H9 (cell line): ENCODE data around the gene ITM2C. TPM values are rescaled to one million over a fixed set of nuclear protein-coding genes. Genes with fewer than 3 reads are reported as not detected.

Source experiments
- DNase-seq: peaks from one replicate; pipeline ENCODE4 v3.0.0-alpha.2; 2017
- H2AFZ ChIP-seq: one replicate; pipeline ENCODE4 v1.6.1; 2013; ENCODE audit warnings: mild to moderate bottlenecking, low read length, control low read depth, moderate library complexity
- H2AK5ac ChIP-seq: 2 replicates; pipeline ENCODE4 v1.6.1; 2013; ENCODE audit warnings: low read length, control low read depth, mixed read lengths; ENCODE audit not compliant: insufficient read length
- H2BK120ac ChIP-seq: one replicate; pipeline ENCODE4 v1.6.1; 2013; ENCODE audit warnings: low read depth, mild to moderate bottlenecking, low read length, control low read depth, inconsistent platforms; ENCODE audit not compliant: poor library complexity, severe bottlenecking
- H2BK12ac ChIP-seq: 2 replicates; pipeline ENCODE4 v1.6.1; 2013; ENCODE audit warnings: low read length, control low read depth, mixed read lengths, low read depth; ENCODE audit not compliant: insufficient read length
- H2BK15ac ChIP-seq: 2 replicates; pipeline ENCODE4 v1.6.1; 2013; ENCODE audit warnings: low read depth, low read length, control low read depth
- H2BK20ac ChIP-seq: one replicate; pipeline ENCODE4 v1.6.1; 2013; ENCODE audit warnings: low read depth, mild to moderate bottlenecking, low read length, control low read depth, inconsistent platforms; ENCODE audit not compliant: poor library complexity, severe bottlenecking
- H2BK5ac ChIP-seq: 2 replicates; pipeline ENCODE4 v1.6.1; 2013; ENCODE audit warnings: low read length, control low read depth, mixed read lengths; ENCODE audit not compliant: insufficient read length
- H3K14ac ChIP-seq: 2 replicates; pipeline ENCODE4 v1.6.1; 2013; ENCODE audit warnings: low read length, control low read depth; ENCODE audit not compliant: insufficient read depth
- H3K18ac ChIP-seq: 2 replicates; pipeline ENCODE4 v1.6.1; 2013; ENCODE audit warnings: low read depth, mild to moderate bottlenecking, mixed read lengths, low read length, control low read depth; ENCODE audit not compliant: insufficient read length
- H3K23ac ChIP-seq: 2 replicates; pipeline ENCODE4 v1.6.1; 2013; ENCODE audit warnings: low read length, control low read depth, mixed read lengths, low read depth; ENCODE audit not compliant: insufficient read length
- H3K23me2 ChIP-seq: 2 replicates; pipeline ENCODE4 v1.6.1; 2013; ENCODE audit warnings: low read depth, mild to moderate bottlenecking, mixed read lengths, low read length, control low read depth; ENCODE audit not compliant: insufficient read length, poor library complexity, severe bottlenecking
- H3K27ac ChIP-seq: 2 replicates; pipeline ENCODE4 v1.5.1; 2013; ENCODE audit warnings: low read length, control low read depth, mixed read lengths, low read depth; ENCODE audit not compliant: insufficient read length
- H3K27me3 ChIP-seq: 2 replicates; pipeline ENCODE4 v1.6.1; 2013; ENCODE audit warnings: low read length, control low read depth, inconsistent platforms; ENCODE audit not compliant: insufficient read depth
- H3K4ac ChIP-seq: 2 replicates; pipeline ENCODE4 v1.6.1; 2013; ENCODE audit warnings: low read depth, mild to moderate bottlenecking, control low read depth, inconsistent platforms, low read length, moderate library complexity
- H3K4me1 ChIP-seq: 2 replicates; pipeline ENCODE4 v1.6.1; 2013; ENCODE audit warnings: low read length, control low read depth, inconsistent platforms; ENCODE audit not compliant: insufficient read depth
- H3K4me2 ChIP-seq: 2 replicates; pipeline ENCODE4 v1.6.1; 2013; ENCODE audit warnings: low read length, control low read depth, mixed read lengths; ENCODE audit not compliant: insufficient read length, insufficient read depth
- H3K56ac ChIP-seq: 2 replicates; pipeline ENCODE4 v1.6.1; 2013; ENCODE audit warnings: low read depth, mild to moderate bottlenecking, mixed read lengths, low read length, control low read depth; ENCODE audit not compliant: insufficient read length
- H3K79me1 ChIP-seq: 2 replicates; pipeline ENCODE4 v1.6.1; 2013; ENCODE audit warnings: low read depth, mild to moderate bottlenecking, moderate library complexity, low read length, control low read depth, inconsistent platforms; ENCODE audit not compliant: insufficient read depth, poor library complexity, severe bottlenecking
- H3K79me2 ChIP-seq: 2 replicates; pipeline ENCODE4 v1.6.1; 2013; ENCODE audit warnings: low read length, control low read depth, inconsistent platforms; ENCODE audit not compliant: insufficient read depth
- H3K9ac ChIP-seq: 2 replicates; pipeline ENCODE4 v1.6.1; 2013; ENCODE audit warnings: low read length, control low read depth, mixed read lengths; ENCODE audit not compliant: insufficient read length; ENCODE audit errors: extremely low read depth
- H3K9me3 ChIP-seq: one replicate; pipeline ENCODE4 v1.6.1; 2013; ENCODE audit warnings: low read depth, low read length, inconsistent platforms; ENCODE audit not compliant: control insufficient read depth
- H3T11ph ChIP-seq: one replicate; pipeline ENCODE4 v1.6.1; 2013; ENCODE audit warnings: mild to moderate bottlenecking, low read length, control low read depth, inconsistent platforms
- H4K20me1 ChIP-seq: one replicate; pipeline ENCODE4 v1.6.1; 2013; ENCODE audit not compliant: control insufficient read depth, insufficient read length, insufficient read depth
- H4K5ac ChIP-seq: 2 replicates; pipeline ENCODE4 v1.6.1; 2013; ENCODE audit warnings: low read depth, mild to moderate bottlenecking, mixed read lengths, low read length, control low read depth; ENCODE audit not compliant: insufficient read length
- H4K8ac ChIP-seq: replicated peaks from 2 replicates; pipeline ENCODE4 v1.6.1; 2013; ENCODE audit warnings: low read length, control low read depth, mixed read lengths, low read depth; ENCODE audit not compliant: insufficient read length
- H4K91ac ChIP-seq: 2 replicates; pipeline ENCODE4 v1.6.1; 2013; ENCODE audit warnings: low read depth, mild to moderate bottlenecking, moderate library complexity, mixed read lengths, low read length, control low read depth; ENCODE audit not compliant: insufficient read length
- H3K27ac Mint-ChIP-seq, 3 experiments: 2 replicates in 2 of 3; 3 replicates in 1 of 3; pipeline ENCODE4 v1.8.0; 2020 to 2021; ENCODE audit warnings: mixed read lengths in 3 of 3, mild to moderate bottlenecking in 1 of 3, moderate library complexity in 1 of 3
- H3K27me3 Mint-ChIP-seq: 2 replicates; pipeline ENCODE4 v1.8.0; 2021; ENCODE audit warnings: low read depth, mild to moderate bottlenecking, moderate library complexity, mixed read lengths
- H3K36me3 Mint-ChIP-seq, 3 experiments: 2 replicates in 2 of 3; 3 replicates in 1 of 3; pipeline ENCODE4 v1.8.0; 2020 to 2021; ENCODE audit warnings: low read depth in 3 of 3, mixed read lengths in 3 of 3; ENCODE audit not compliant: insufficient read depth in 1 of 3
- H3K4me1 Mint-ChIP-seq, 2 experiments: 2 replicates each; pipeline ENCODE4 v1.8.0; 2020; ENCODE audit warnings: mixed read lengths in 2 of 2
- H3K4me3 Mint-ChIP-seq, 2 experiments: 2 replicates in 1 of 2; 3 replicates in 1 of 2; pipeline ENCODE4 v1.8.0; 2020 to 2021; ENCODE audit warnings: mild to moderate bottlenecking in 2 of 2, mixed read lengths in 2 of 2, moderate library complexity in 1 of 2
- H3K9me3 Mint-ChIP-seq, 2 experiments: 2 replicates in 1 of 2; 3 replicates in 1 of 2; pipeline ENCODE4 v1.8.0; 2020; ENCODE audit warnings: mild to moderate bottlenecking in 2 of 2, mixed read lengths in 2 of 2, moderate library complexity in 1 of 2
- WGBS: extraction: QIAGEN DNeasy Blood & Tissue Kit; methylation state at CpG from one replicate; pipeline ENCODE4 v1.1.7; 2013; ENCODE audit warnings: missing lambda C conversion rate, low lambda C conversion rate, mixed read lengths; ENCODE audit not compliant: insufficient read length; ENCODE audit errors: extremely low coverage; 5-methylcytosine and 5-hydroxymethylcytosine counted together
- total RNA-seq: library from RNA; stranded (reverse); gene quantifications from 2 replicates; pipeline ENCODE4 v1.2.1, GENCODE V29; 2021
- TF ChIP-seq, protein P1 (sequence below): fragments of 200-600 bp; sonication (generic); conservative IDR thresholded peaks from 3 replicates; pipeline ENCODE4 v1.8.0; 2021; ENCODE audit warnings: antibody characterized with exemption, mild to moderate bottlenecking

ITM2C gene
- total RNA-seq, 1 experiment from 2014 or later = 297 TPM

- H2BK5ac ChIP-seq = no peak overlapping the region
- H3K36me3 Mint-ChIP-seq = no peaks in the 10 kb centered on the region
- no peak overlapping the region for H3K23ac ChIP-seq
- TF ChIP-seq, protein P1, sequence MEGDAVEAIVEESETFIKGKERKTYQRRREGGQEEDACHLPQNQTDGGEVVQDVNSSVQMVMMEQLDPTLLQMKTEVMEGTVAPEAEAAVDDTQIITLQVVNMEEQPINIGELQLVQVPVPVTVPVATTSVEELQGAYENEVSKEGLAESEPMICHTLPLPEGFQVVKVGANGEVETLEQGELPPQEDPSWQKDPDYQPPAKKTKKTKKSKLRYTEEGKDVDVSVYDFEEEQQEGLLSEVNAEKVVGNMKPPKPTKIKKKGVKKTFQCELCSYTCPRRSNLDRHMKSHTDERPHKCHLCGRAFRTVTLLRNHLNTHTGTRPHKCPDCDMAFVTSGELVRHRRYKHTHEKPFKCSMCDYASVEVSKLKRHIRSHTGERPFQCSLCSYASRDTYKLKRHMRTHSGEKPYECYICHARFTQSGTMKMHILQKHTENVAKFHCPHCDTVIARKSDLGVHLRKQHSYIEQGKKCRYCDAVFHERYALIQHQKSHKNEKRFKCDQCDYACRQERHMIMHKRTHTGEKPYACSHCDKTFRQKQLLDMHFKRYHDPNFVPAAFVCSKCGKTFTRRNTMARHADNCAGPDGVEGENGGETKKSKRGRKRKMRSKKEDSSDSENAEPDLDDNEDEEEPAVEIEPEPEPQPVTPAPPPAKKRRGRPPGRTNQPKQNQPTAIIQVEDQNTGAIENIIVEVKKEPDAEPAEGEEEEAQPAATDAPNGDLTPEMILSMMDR = no peak
- H2BK12ac ChIP-seq = no peak overlapping the region
- no peak overlapping the region for H2BK15ac ChIP-seq
- H3K56ac ChIP-seq = no peak overlapping the region
- H3K9me3 Mint-ChIP-seq = no peaks in the 10 kb centered on the region; a peak in 1 of 5 replicates
- no peaks in the 10 kb centered on the region for H3K9me3 ChIP-seq
- no peak overlapping the region for H4K5ac ChIP-seq
- no peak overlapping the region for H2BK20ac ChIP-seq
- no peak overlapping the region for H2AK5ac ChIP-seq
- H3K4me3 Mint-ChIP-seq = no peak overlapping the region; a peak in 1 of 5 replicates
- H3K4me1 ChIP-seq = peaks cover 10% of the 10 kb centered on the region; the same call in 1 of the 2 replicates
- H3K79me2 ChIP-seq = no peaks in the 10 kb centered on the region
- H4K8ac ChIP-seq = no peak overlapping the region
- H3K9ac ChIP-seq = no peak overlapping the region
- no peak overlapping the region for H2AFZ ChIP-seq
- H3K79me1 ChIP-seq = no peaks in the 10 kb centered on the region
- H3K14ac ChIP-seq = no peak overlapping the region
- peaks cover 41 to 47% of the 10 kb centered on the region in 2 experiments for H3K4me1 Mint-ChIP-seq
- peak; percentile 25 for DNase-seq
- H3T11ph ChIP-seq = no peak overlapping the region
- no peaks in the 10 kb centered on the region for H3K23me2 ChIP-seq
- H3K27ac ChIP-seq = no peak overlapping the region
- H2BK120ac ChIP-seq = no peak overlapping the region
- no peak overlapping the region for H3K4ac ChIP-seq
- H3K27ac Mint-ChIP-seq = peak overlapping the region in 1 of 3 experiments; percentile 69; a peak in 2 of 7 replicates
- no peak overlapping the region for H3K18ac ChIP-seq
- H3K27me3 Mint-ChIP-seq = peaks cover 64% of the 10 kb centered on the region
- WGBS = no CpG with 5 or more reads among the region's 6 CpGs
- H4K91ac ChIP-seq = no peak overlapping the region
- H3K4me2 ChIP-seq = no peak overlapping the region
- H3K27me3 ChIP-seq = no peaks in the 10 kb centered on the region
- H4K20me1 ChIP-seq = no peaks in the 10 kb centered on the region
Measured at GRCh38 chr2:230908092-230908594, 43.4 kb downstream of the ITM2C start.
